ENCODE data around the gene GNAI1.

- TF ChIP-seq, protein P1, sequence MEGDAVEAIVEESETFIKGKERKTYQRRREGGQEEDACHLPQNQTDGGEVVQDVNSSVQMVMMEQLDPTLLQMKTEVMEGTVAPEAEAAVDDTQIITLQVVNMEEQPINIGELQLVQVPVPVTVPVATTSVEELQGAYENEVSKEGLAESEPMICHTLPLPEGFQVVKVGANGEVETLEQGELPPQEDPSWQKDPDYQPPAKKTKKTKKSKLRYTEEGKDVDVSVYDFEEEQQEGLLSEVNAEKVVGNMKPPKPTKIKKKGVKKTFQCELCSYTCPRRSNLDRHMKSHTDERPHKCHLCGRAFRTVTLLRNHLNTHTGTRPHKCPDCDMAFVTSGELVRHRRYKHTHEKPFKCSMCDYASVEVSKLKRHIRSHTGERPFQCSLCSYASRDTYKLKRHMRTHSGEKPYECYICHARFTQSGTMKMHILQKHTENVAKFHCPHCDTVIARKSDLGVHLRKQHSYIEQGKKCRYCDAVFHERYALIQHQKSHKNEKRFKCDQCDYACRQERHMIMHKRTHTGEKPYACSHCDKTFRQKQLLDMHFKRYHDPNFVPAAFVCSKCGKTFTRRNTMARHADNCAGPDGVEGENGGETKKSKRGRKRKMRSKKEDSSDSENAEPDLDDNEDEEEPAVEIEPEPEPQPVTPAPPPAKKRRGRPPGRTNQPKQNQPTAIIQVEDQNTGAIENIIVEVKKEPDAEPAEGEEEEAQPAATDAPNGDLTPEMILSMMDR (conservative IDR thresholded peaks at IDR 0.05; ENCODE audit: low read length) = no peak
- no peak for TF ChIP-seq EZH2phosphoT487 (IDR thresholded peaks at IDR 0.05; ENCODE audit: borderline replicate concordance, low read depth, low read length)
These were observed 123.1 kb downstream of the GNAI1 start for GRCh38 chr7:80257756-80258155.

Data from OCI-LY7 (cell line).